WTC11 (cell line): ENCODE data around the gene TERT. TPM values are rescaled to one million over a fixed set of nuclear protein-coding genes. Genes with fewer than 3 reads are reported as not detected.

ENCODE experiments used
- ATAC-seq: fragments of 200-7000 bp; cut with Tn5 transposase; 2 replicates; pipeline ENCODE4 v1.10.0; 2021; ENCODE audit warnings: mild to moderate bottlenecking, moderate library complexity
- CTCF ChIA-PET: fragments of 300-600 bp; sonication (Branson Sonifier 250); formaldehyde crosslinking; loops from one replicate; lab custom pipeline; 2021; ENCODE audit warnings: antibody characterized with exemption; lab: Charles Lee
- POLR2A ChIA-PET: fragments of 350-600 bp; sonication (Branson Sonifier 250); formaldehyde crosslinking; loops from one replicate; lab custom pipeline; 2021; ENCODE audit warnings: antibody characterized with exemption; lab: Charles Lee
- DNase-seq: peaks from one replicate; pipeline ENCODE4 v3.0.0; 2021; ENCODE audit warnings: low spot score
- H3K27ac Mint-ChIP-seq: 2 replicates; pipeline ENCODE4 v1.8.0; 2021; ENCODE audit warnings: mixed read lengths
- H3K27me3 Mint-ChIP-seq: 2 replicates; pipeline ENCODE4 v1.8.0; 2021; ENCODE audit warnings: low read depth, mild to moderate bottlenecking, moderate library complexity, mixed read lengths
- H3K36me3 Mint-ChIP-seq: 2 replicates; pipeline ENCODE4 v1.8.0; 2021; ENCODE audit warnings: mixed read lengths
- H3K4me1 Mint-ChIP-seq: 2 replicates; pipeline ENCODE4 v1.8.0; 2022; ENCODE audit warnings: mixed read lengths
- H3K4me3 Mint-ChIP-seq: 2 replicates; pipeline ENCODE4 v1.8.0; 2021; ENCODE audit warnings: mild to moderate bottlenecking, moderate library complexity, mixed read lengths
- H3K9me3 Mint-ChIP-seq: 2 replicates; pipeline ENCODE4 v1.8.0; 2021; ENCODE audit warnings: mixed read lengths
- ARID4B ChIP-seq: sonication (generic); formaldehyde crosslinking; IDR thresholded peaks from 2 replicates; pipeline ENCODE4 v1.8.0; 2023; ENCODE audit warnings: missing genetic modification reagents, mild to moderate bottlenecking, borderline replicate concordance
- ATF1 ChIP-seq: sonication (generic); formaldehyde crosslinking; IDR thresholded peaks from 2 replicates; pipeline ENCODE4 v1.8.1; 2023; ENCODE audit warnings: mild to moderate bottlenecking, moderate library complexity, missing genetic modification reagents
- CBFB ChIP-seq: sonication (generic); formaldehyde crosslinking; IDR thresholded peaks from 2 replicates; pipeline ENCODE4 v1.8.1; 2022; ENCODE audit warnings: mild to moderate bottlenecking, low read depth, missing genetic modification reagents
- CREB1 ChIP-seq: sonication (generic); formaldehyde crosslinking; IDR thresholded peaks from 2 replicates; pipeline ENCODE4 v1.8.0; 2023; ENCODE audit warnings: mild to moderate bottlenecking, missing genetic modification reagents
- CREM ChIP-seq: sonication (generic); formaldehyde crosslinking; IDR thresholded peaks from 2 replicates; pipeline ENCODE4 v1.8.1; 2022; ENCODE audit warnings: mild to moderate bottlenecking, missing genetic modification reagents, moderate library complexity
- EMX1 ChIP-seq: fragments of 250-450 bp; sonication (Bioruptor Pico); IDR thresholded peaks from 2 replicates; pipeline ENCODE4 v1.8.0; 2021; ENCODE audit warnings: mild to moderate bottlenecking
- ESRRA ChIP-seq: sonication (generic); formaldehyde crosslinking; IDR thresholded peaks from 2 replicates; pipeline ENCODE4 v1.8.1; 2022; ENCODE audit warnings: mild to moderate bottlenecking, missing genetic modification reagents, borderline replicate concordance
- FOXK1 ChIP-seq: sonication (generic); formaldehyde crosslinking; IDR thresholded peaks from 2 replicates; pipeline ENCODE4 v1.8.0; 2022; ENCODE audit warnings: mild to moderate bottlenecking, moderate library complexity, missing genetic modification reagents
- KAT7 ChIP-seq: sonication (generic); formaldehyde crosslinking; IDR thresholded peaks from 2 replicates; pipeline ENCODE4 v1.8.1; 2023; ENCODE audit warnings: missing genetic modification reagents, mild to moderate bottlenecking, borderline replicate concordance
- NFATC4 ChIP-seq: fragments of 250-450 bp; sonication (Bioruptor Pico); IDR thresholded peaks from 2 replicates; pipeline ENCODE4 v1.9.0; 2021; ENCODE audit warnings: mild to moderate bottlenecking
- NR1H2 ChIP-seq: sonication (generic); formaldehyde crosslinking; IDR thresholded peaks from 2 replicates; pipeline ENCODE4 v1.9.0; 2021; ENCODE audit warnings: mild to moderate bottlenecking, moderate library complexity, missing genetic modification reagents
- NR3C1 ChIP-seq: sonication (generic); formaldehyde crosslinking; conservative IDR thresholded peaks from 2 replicates; pipeline ENCODE4 v1.8.1; 2023; ENCODE audit warnings: low read depth, mild to moderate bottlenecking, missing genetic modification reagents
- PRRX2 ChIP-seq: fragments of 250-450 bp; sonication (Bioruptor Pico); IDR thresholded peaks from 2 replicates; pipeline ENCODE4 v1.8.0; 2021; ENCODE audit warnings: mild to moderate bottlenecking
- SMAD3 ChIP-seq: sonication (generic); formaldehyde crosslinking; IDR thresholded peaks from 2 replicates; pipeline ENCODE4 v1.8.0; 2022; ENCODE audit warnings: missing genetic modification reagents, mild to moderate bottlenecking, borderline replicate concordance
- SP1 ChIP-seq: sonication (generic); formaldehyde crosslinking; conservative IDR thresholded peaks from 2 replicates; pipeline ENCODE4 v1.8.1; 2022; ENCODE audit warnings: missing genetic modification reagents
- TCF7 ChIP-seq: sonication (generic); formaldehyde crosslinking; IDR thresholded peaks from 2 replicates; pipeline ENCODE4 v1.8.0; 2022; ENCODE audit warnings: mild to moderate bottlenecking, low read depth, missing genetic modification reagents, moderate library complexity
- TP53 ChIP-seq: sonication (generic); formaldehyde crosslinking; IDR thresholded peaks from 2 replicates; pipeline ENCODE4 v1.8.1; 2023; ENCODE audit warnings: mild to moderate bottlenecking, missing genetic modification reagents
- ZBTB21 ChIP-seq: sonication (generic); formaldehyde crosslinking; IDR thresholded peaks from 2 replicates; pipeline ENCODE4 v1.8.1; 2023; ENCODE audit warnings: mild to moderate bottlenecking, missing genetic modification reagents, borderline replicate concordance
- ZNF219 ChIP-seq: sonication (generic); formaldehyde crosslinking; IDR thresholded peaks from 2 replicates; pipeline ENCODE4 v1.8.0; 2023; ENCODE audit warnings: missing genetic modification reagents, mild to moderate bottlenecking, borderline replicate concordance
- ZNF263 ChIP-seq: sonication (generic); formaldehyde crosslinking; IDR thresholded peaks from 2 replicates; pipeline ENCODE4 v1.8.1; 2022; ENCODE audit warnings: low read depth, mild to moderate bottlenecking, moderate library complexity, missing genetic modification reagents
- total RNA-seq: library from RNA; stranded (reverse); gene quantifications from 3 replicates; pipeline ENCODE4 v1.2.3, GENCODE V29; 2021
- TF ChIP-seq, protein P1 (sequence below): sonication (generic); formaldehyde crosslinking; IDR thresholded peaks from 2 replicates; pipeline ENCODE4 v1.8.1; 2022; ENCODE audit warnings: mild to moderate bottlenecking, missing genetic modification reagents, moderate library complexity, borderline replicate concordance
- TF ChIP-seq, protein P2 (sequence below): sonication (generic); formaldehyde crosslinking; IDR thresholded peaks from 2 replicates; pipeline ENCODE4 v1.8.0; 2022; ENCODE audit warnings: mild to moderate bottlenecking, missing genetic modification reagents

TERT gene
- total RNA-seq, 1 experiment from 2014 or later = 42.9 TPM

- POLR2A ChIA-PET = no interaction called here
- CTCF ChIA-PET = no interaction called here
- no peaks in the 10 kb centered on the region for H3K36me3 Mint-ChIP-seq
- H3K27ac Mint-ChIP-seq = no peak overlapping the region; the same call in 1 of the 2 replicates
- H3K4me3 Mint-ChIP-seq = no peak overlapping the region
- no peaks in the 10 kb centered on the region for H3K27me3 Mint-ChIP-seq
- DNase-seq (no peak), ATAC-seq (no peak)
- TF ChIP-seq EMX1 = no peak
- TF ChIP-seq PRRX2 (CRISPR knock-in tag) = no peak
- TF ChIP-seq ZNF219 (CRISPR knock-in tag) = no peak
- peaks cover 4% of the 10 kb centered on the region for H3K4me1 Mint-ChIP-seq
- H3K9me3 Mint-ChIP-seq = peaks cover 12% of the 10 kb centered on the region
Observed at GRCh38 chr5:1226231-1226630, 68.6 kb downstream of the TERT start.

DNA sequence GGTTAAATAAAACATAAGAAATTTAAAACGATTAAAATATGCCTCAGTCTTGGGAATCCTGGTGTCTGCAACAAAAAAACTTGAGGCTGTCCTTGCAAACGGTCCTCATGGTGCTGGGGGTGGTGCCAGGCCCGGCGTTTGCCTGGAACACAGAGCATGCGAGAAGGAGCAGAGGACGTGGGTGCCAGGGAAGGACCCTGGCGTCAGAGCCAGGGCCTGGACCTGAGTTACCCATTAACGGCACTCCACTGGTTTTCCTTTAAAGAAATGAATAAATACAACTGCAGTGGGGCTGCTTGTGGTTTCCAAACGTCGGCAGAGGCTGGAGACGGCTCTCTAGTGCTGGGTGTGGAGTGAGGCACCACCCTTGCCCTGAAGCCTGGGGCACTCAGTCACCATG is 69.8 kb downstream of the TERT start, which contains the start of gene SLC6A18:
Gene SLC6A18 (plus strand): TSS at position 301 of the 400 bp plus-strand sequence. CDS start 97 bp downstream, at position 398.
- no peak for TF ChIP-seq SP1
- no peak for TF ChIP-seq NR3C1
- no peak for TF ChIP-seq PRRX2 (CRISPR knock-in tag)
- no peak for TF ChIP-seq SMAD3 (CRISPR knock-in tag)
- TF ChIP-seq TP53 (CRISPR knock-in tag) = no peak
- ChIA-PET CTCF (no interaction called here), POLR2A (no interaction called here)
- DNase-seq (no peak), ATAC-seq (no peak)
- H3K27ac Mint-ChIP-seq = no peak within 1 kb of the TSS; the same call in 1 of the 2 replicates
- no peaks in the 10 kb centered on the region for H3K27me3 Mint-ChIP-seq
- no peak within 1 kb of the TSS for H3K4me3 Mint-ChIP-seq
- peaks cover 12% of the 10 kb centered on the region for H3K9me3 Mint-ChIP-seq
- no peaks in the 10 kb centered on the region for H3K36me3 Mint-ChIP-seq
- H3K4me1 Mint-ChIP-seq = peaks cover 4% of the 10 kb centered on the region

- Mint-ChIP-seq H3K27me3 (no peaks in the 10 kb centered on the region), H3K9me3 (peaks cover 12% of the 10 kb centered on the region), H3K36me3 (no peaks in the 10 kb centered on the region), H3K27ac (no peak overlapping the region), H3K4me3 (no peak overlapping the region), H3K4me1 (peaks cover 4% of the 10 kb centered on the region)
- POLR2A ChIA-PET = interaction anchor here (0.6 kb wide), 1 partner anchor 143 kb away, joined by 5 read pairs; no protein-coding TSS in a partner anchor
- DNase-seq (no peak), ATAC-seq (no peak)
- TF ChIP-seq NR1H2 = no peak
- TF ChIP-seq ZNF263 = 0 out of 2 replicates have a peak, but pooled peaks have one; percentile 42
- CTCF ChIA-PET = interaction anchor here (1.2 kb wide), 1 partner anchor 156 kb away, joined by 5 read pairs; no protein-coding TSS in a partner anchor
Observed at GRCh38 chr5:1224631-1225030, 70.2 kb downstream of the TERT start.

- Mint-ChIP-seq H3K27ac (peak overlapping the region; percentile 57; the same call in 1 of the 2 replicates), H3K36me3 (no peaks in the 10 kb centered on the region), H3K9me3 (peaks cover 12% of the 10 kb centered on the region), H3K4me1 (peaks cover 4% of the 10 kb centered on the region), H3K27me3 (no peaks in the 10 kb centered on the region; the same call in 1 of the 2 replicates), H3K4me3 (no peak overlapping the region)
- CTCF ChIA-PET = no interaction called here
- no peak for DNase-seq
- POLR2A ChIA-PET = no interaction called here
- ATAC-seq = no peak
- TF ChIP-seq KAT7 (CRISPR knock-in tag) (no peak), ZBTB21 (CRISPR knock-in tag) (no peak), NFATC4 (no peak), TCF7 (CRISPR knock-in tag) (no peak), EMX1 (no peak), ATF1 (CRISPR knock-in tag) (no peak), SMAD3 (CRISPR knock-in tag) (no peak), ARID4B (CRISPR knock-in tag) (no peak), PRRX2 (CRISPR knock-in tag) (no peak), FOXK1 (no peak), ESRRA (CRISPR knock-in tag) (no peak), CREM (CRISPR knock-in tag) (no peak), CBFB (CRISPR knock-in tag) (no peak), CREB1 (CRISPR knock-in tag) (no peak)
- TF ChIP-seq, protein P1, sequence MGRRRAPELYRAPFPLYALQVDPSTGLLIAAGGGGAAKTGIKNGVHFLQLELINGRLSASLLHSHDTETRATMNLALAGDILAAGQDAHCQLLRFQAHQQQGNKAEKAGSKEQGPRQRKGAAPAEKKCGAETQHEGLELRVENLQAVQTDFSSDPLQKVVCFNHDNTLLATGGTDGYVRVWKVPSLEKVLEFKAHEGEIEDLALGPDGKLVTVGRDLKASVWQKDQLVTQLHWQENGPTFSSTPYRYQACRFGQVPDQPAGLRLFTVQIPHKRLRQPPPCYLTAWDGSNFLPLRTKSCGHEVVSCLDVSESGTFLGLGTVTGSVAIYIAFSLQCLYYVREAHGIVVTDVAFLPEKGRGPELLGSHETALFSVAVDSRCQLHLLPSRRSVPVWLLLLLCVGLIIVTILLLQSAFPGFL (CRISPR knock-in tag) = no peak
- TF ChIP-seq, protein P2, sequence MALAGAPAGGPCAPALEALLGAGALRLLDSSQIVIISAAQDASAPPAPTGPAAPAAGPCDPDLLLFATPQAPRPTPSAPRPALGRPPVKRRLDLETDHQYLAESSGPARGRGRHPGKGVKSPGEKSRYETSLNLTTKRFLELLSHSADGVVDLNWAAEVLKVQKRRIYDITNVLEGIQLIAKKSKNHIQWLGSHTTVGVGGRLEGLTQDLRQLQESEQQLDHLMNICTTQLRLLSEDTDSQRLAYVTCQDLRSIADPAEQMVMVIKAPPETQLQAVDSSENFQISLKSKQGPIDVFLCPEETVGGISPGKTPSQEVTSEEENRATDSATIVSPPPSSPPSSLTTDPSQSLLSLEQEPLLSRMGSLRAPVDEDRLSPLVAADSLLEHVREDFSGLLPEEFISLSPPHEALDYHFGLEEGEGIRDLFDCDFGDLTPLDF (CRISPR knock-in tag) = no peak
Observed at GRCh38 chr5:1223278-1223670, 71.6 kb downstream of the TERT start.
